Activated CD4-positive, alpha-beta T cell treated with anti-CD3 and anti-CD28 coated beads, Interleukin-2, Interleukin-4, amounts not matched to agents 100 ng/mL and 50 ng/mL, durations not matched to agents 16 hours and 8 hours (primary cell): ENCODE results near the gene SOWAHB.

Source experiments
- DNase-seq: peaks from one replicate; pipeline ENCODE4 v3.0.0-alpha.2; 2020; ENCODE audit warnings: low spot score

SOWAHB gene

DNA sequence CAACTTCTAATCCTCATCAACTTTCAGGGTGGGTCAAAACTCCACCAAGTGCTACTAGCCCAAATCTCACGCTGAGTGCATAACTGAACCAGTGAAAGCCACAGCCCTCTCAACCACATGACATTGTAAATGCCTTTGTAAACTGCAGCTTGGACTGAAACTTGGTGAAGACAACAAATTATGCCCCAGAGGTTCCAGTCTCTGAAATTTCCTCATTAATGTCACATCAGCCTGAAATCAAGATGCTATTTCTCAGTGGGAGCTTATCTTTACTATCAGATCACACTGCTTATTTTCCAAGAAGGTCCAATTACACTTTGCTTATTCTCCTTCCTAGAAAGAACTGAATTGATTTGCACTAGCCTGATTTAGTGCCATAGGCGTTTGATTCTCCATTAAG, 46.6 kb downstream of the SOWAHB start:
- no peak for DNase-seq

DNA sequence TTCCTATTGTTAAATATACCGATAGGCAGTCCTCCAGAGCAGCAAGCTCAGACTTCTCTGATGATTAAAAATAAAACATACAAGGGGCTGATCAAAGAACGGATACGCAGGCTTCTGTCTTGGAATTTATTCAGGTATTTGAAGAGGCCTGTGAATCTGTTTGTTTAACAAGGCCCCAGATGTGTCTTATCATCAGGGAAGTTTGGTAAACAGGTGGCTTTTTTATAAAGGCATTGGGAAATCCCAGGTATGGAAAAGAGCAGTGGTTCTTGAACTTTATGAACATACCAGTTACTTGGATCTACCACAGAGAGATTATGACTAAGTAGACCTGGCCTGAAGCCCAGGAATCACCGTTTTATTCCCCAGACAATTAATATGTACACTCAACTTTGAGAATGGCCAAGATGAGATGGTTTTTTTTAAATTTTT, 47.9 kb downstream of the SOWAHB start:
- no peak for DNase-seq
